ENCODE measurements around the gene GLOD4. TPM values are rescaled to one million over a fixed set of nuclear protein-coding genes. Genes with fewer than 3 reads are reported as not detected.

Gene GLOD4
- total RNA-seq, 6 experiments from 2014 or later: 34.6 to 66.4 (median 39.9) TPM

- no peaks in the 10 kb centered on the region for H3K9me3 ChIP-seq
- H3K27ac ChIP-seq: no peak overlapping the region
- DNase-seq (no peak), ATAC-seq (no peak)
- no peak for TF ChIP-seq CTCF (IDR thresholded peaks at IDR 0.05)
- TF ChIP-seq POLR2A (IDR thresholded peaks at IDR 0.05): no peak
- intact Hi-C loops (cut with DNase I): loop anchor here (5.0 to 10.0 kb wide), 2 partner anchors 194 to 257 kb away; no protein-coding TSS in a partner anchor
- peaks cover 0 to 7% (median 0%) of the 10 kb centered on the region in 4 donors for H3K4me1 ChIP-seq
- H3K27me3 ChIP-seq: no peaks in the 10 kb centered on the region
- no peaks in the 10 kb centered on the region for H3K36me3 ChIP-seq
- no peak overlapping the region for H3K4me3 ChIP-seq
- 54% methylated on average over 6 of the region's 11 CpGs for WGBS (ENCODE audit: insufficient coverage, low coverage, low lambda C conversion rate, missing lambda C conversion rate)
These were observed 16.2 kb upstream of the GLOD4 start for GRCh38 chr17:798246-798645.

GRCh38 chr17:797236-797840, 15.3 kb upstream of the GLOD4 start:
- Histone ChIP-seq H3K9me3 (no peaks in the 10 kb centered on the region), H3K27me3 (no peaks in the 10 kb centered on the region), H3K27ac (no peak overlapping the region), H3K36me3 (peaks cover 0 to 2% (median 0%) of the 10 kb centered on the region in 4 donors), H3K4me3 (no peak overlapping the region), H3K4me1 (peaks cover 0 to 7% (median 0%) of the 10 kb centered on the region in 4 donors)
- ATAC-seq: no peak
- DNase-seq: no peak
- 83% methylated on average over 11 of the region's 22 CpGs for WGBS (ENCODE audit: insufficient coverage, low coverage, low lambda C conversion rate, missing lambda C conversion rate)
- intact Hi-C loops (cut with DNase I): loop anchor here (5.0 to 10.0 kb wide), 2 partner anchors 195 to 257 kb away; no protein-coding TSS in a partner anchor
- TF ChIP-seq POLR2A (IDR thresholded peaks at IDR 0.05) (no peak), CTCF (IDR thresholded peaks at IDR 0.05) (no peak)

- peaks cover 0 to 9% (median 0%) of the 10 kb centered on the region in 4 donors for H3K36me3 ChIP-seq
These were observed 14.5 kb upstream of the GLOD4 start for GRCh38 chr17:796609-797008.

GRCh38 chr17:795721-796120, 13.6 kb upstream of the GLOD4 start:
- peaks cover 0 to 4% (median 0%) of the 10 kb centered on the region in 4 donors for H3K4me1 ChIP-seq
- no peak for ATAC-seq
- TF ChIP-seq POLR2A (IDR thresholded peaks at IDR 0.05) (no peak), CTCF (IDR thresholded peaks at IDR 0.05) (no peak)
- DNase-seq: peak in 1 of 3 donors; percentile 22
- no peaks in the 10 kb centered on the region for H3K9me3 ChIP-seq
- 73% methylated on average over 9 of the region's 9 CpGs for WGBS (ENCODE audit: insufficient coverage, low coverage, low lambda C conversion rate, missing lambda C conversion rate)
- no peak overlapping the region for H3K27ac ChIP-seq
- no peak overlapping the region for H3K4me3 ChIP-seq
- H3K36me3 ChIP-seq: peaks cover 0 to 15% (median 0%) of the 10 kb centered on the region in 4 donors
- H3K27me3 ChIP-seq: no peaks in the 10 kb centered on the region
- intact Hi-C loops (cut with DNase I): loop anchor here (5.0 to 10.0 kb wide), 2 partner anchors 197 to 259 kb away; no protein-coding TSS in a partner anchor

More at GRCh38 chr17:796609-797008, 14.5 kb upstream of the GLOD4 start:
- DNase-seq (no peak), ATAC-seq (no peak)
- WGBS (ENCODE audit: insufficient coverage, low coverage, low lambda C conversion rate, missing lambda C conversion rate): 78% methylated on average over 5 of the region's 15 CpGs
- Histone ChIP-seq H3K4me3 (no peak overlapping the region), H3K4me1 (peaks cover 0 to 5% (median 0%) of the 10 kb centered on the region in 4 donors), H3K9me3 (no peaks in the 10 kb centered on the region), H3K27ac (no peak overlapping the region), H3K27me3 (no peaks in the 10 kb centered on the region)
- no peak for TF ChIP-seq CTCF (IDR thresholded peaks at IDR 0.05)
- no peak for TF ChIP-seq POLR2A (IDR thresholded peaks at IDR 0.05)
- intact Hi-C loops (cut with DNase I): loop anchor here (5.0 to 10.0 kb wide), 2 partner anchors 196 to 258 kb away; no protein-coding TSS in a partner anchor
